T-helper 2 cell treated with Interferon-gamma antibody and Interleukin-4, amounts not matched to agents 100 ng/mL and 5 ng/mL, for 36 hours (primary cell): ENCODE results near the gene CLEC9A. TPM values are rescaled to one million over a fixed set of nuclear protein-coding genes. Genes with fewer than 3 reads are reported as not detected.

ENCODE experiments used
- intact Hi-C: fragments of 100-400 bp; cut with micrococcal nuclease; formaldehyde crosslinking; loops from one replicate; pipeline ENCODE4 v1.15.1; 2023
- total RNA-seq: library from RNA; stranded (reverse); gene quantifications from 2 replicates; pipeline ENCODE4 v1.2.3, GENCODE V29; 2022

The CLEC9A gene
- total RNA-seq, 1 donor from 2014 or later = not detected

DNA sequence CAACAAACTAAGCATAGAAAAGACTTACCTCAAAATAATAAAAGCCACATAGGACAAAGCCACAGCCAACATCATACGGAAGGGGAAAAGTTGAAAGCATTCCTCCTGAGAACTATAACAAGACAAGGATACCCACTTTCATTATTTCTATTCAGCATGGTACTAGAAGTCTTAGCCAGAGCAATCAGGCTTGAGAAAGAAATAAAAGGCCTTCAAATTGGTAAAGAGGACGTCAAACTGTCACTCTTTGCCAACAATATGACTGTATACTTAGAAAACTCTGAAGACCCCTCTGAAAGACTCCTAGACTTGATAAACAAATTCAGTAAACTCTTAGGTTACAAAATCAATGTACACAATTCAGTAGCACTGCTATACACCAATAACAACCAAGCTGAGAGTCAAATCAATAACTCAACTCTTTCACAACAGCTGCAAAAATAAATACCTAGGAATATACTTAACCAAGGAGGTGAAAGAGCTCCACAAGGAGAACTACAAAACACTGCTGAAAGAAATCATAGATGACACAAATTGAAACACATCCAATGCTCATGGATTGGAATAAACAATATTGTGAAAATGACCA is 79.9 kb downstream of the CLEC9A start:
- intact Hi-C loops = no loop called here

DNA sequence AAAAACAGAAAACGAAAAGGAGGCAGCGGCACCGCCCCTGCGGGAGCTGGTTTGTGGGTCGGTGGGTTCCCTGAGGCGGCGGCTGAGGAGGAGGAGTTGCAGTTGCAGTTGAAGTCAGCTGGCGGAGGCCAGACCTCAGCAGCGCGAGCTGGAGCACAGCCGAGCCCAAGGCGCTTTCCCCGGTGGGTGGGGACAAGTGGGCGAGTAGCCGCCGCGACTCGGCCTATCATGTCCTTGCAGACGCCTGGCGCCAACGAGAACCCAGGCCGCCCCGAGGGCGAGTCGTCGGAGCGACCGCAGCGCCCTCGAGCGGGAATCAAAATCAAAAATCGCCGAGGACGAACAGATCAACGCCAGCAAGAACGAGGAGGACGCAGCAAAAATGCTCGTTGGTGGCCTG is 81.0 kb downstream of the CLEC9A start:
- intact Hi-C loops = no loop called here

DNA sequence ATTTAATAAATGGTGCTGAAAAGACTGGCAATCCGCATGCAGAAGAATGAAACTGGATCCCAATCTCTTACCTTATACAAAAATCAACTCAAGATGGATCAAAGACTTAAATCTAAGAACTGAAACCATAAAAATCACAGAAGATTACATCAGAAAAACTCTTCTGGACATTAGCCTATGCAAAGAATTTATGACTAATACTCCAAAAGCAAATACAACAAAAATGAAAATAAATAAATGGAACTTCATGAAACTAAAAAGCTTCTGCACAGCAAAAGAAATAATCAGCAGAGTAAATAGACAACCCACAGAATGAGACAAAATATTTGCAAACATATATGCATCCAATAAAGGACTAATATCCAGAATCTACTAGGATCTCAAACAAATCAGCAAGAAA is 82.6 kb downstream of the CLEC9A start:
- intact Hi-C loops = no loop called here

DNA sequence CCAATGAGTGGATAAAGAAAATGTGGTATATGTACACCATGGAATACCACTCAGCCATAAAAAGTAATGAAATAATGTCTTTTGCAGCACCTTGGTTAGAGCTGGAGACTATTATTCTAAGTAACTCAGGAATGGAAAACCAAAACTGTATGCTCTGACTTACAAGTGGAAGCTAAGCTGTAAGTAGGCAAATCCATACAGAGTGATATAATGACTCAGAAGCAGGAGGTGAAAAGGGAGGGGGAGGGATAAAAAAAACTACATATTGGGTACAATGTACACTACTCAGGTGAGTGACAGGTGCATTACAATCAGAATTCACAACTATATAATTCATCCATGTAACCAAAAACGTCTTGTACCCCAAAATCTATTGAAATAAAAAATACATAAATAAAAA is 83.4 kb downstream of the CLEC9A start:
- intact Hi-C loops = no loop called here

GRCh38 chr12:10115311-10115710 is 84.8 kb downstream of the CLEC9A start:
- intact Hi-C loops = no loop called here

Other genes starting within 250 kb of the CLEC9A start
- gene KLRF1, start 203.2 kb upstream of the CLEC9A start, total RNA-seq = 0.14 TPM in 1 of 2 replicates, not detected in the other
- 24.0 and 26.6 TPM in 2 replicates for gene CLEC2B, start 161.3 kb upstream of the CLEC9A start, total RNA-seq
- 0.23 and 0.27 TPM in 2 replicates for gene KLRF2, start 149.2 kb upstream of the CLEC9A start, total RNA-seq
- gene CLEC2A, start 98.3 kb upstream of the CLEC9A start, total RNA-seq = not detected in 2 replicates
- gene CLEC12A, start 59.3 kb upstream of the CLEC9A start, total RNA-seq = 1.8 TPM in 2 replicates
- not detected in 2 replicates for gene CLEC1B, start 31.6 kb upstream of the CLEC9A start, total RNA-seq
- gene CLEC12B, start 20.1 kb upstream of the CLEC9A start, total RNA-seq = 0.50 TPM in 1 of 2 replicates, not detected in the other
- gene CLEC1A, start 68.3 kb downstream of the CLEC9A start, total RNA-seq = not detected in 2 replicates
- gene CLEC7A, start 99.5 kb downstream of the CLEC9A start, total RNA-seq = not detected in 2 replicates
- gene OLR1, start 141.4 kb downstream of the CLEC9A start, total RNA-seq = not detected in 2 replicates
- not detected in 2 replicates for gene TMEM52B, start 148.3 kb downstream of the CLEC9A start, total RNA-seq
- gene GABARAPL1, start 182.2 kb downstream of the CLEC9A start, total RNA-seq = 6.6 and 7.0 TPM in 2 replicates